ENCODE measurements around the gene KIAA1217.

Gene KIAA1217

DNA sequence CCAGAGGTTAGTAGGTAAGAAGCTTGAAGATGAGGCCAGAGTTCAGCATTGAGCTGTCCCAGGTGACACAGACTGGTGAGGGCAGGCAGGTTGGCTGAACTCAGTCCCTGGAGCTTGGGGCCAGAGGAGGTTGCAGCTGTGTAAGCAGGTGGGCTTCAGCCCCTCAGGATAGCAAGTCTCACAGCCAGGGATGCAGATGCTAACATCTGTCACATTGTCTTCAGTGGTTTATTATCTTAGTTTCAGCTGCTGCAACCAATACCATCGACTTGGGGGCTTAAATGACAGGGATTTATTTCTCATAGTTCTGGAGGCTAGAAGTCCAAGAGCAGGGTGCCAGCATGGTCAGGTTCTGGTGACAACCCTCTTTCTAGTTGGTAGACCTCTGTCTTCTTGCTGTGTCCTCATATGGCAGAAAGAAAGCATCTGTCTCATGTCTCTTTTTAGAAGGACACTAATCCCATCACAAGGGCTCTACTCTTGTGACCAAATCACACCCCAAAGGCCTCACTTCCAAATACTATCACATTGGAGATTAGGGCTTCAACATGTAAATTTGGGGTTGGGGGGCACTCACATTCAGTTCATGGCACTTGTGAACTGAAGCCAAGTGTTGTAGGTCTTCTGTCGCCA, 146.2 kb downstream of the KIAA1217 start:
- Histone ChIP-seq H3K4me3 (IDR thresholded peaks at IDR 0.05; ENCODE audit: insufficient read depth, low read depth, low read length) (no peak overlapping the region), H3K36me3 (ENCODE audit: insufficient read depth) (no peaks in the 10 kb centered on the region), H3K4me2 (no peak overlapping the region), H3K79me2 (ENCODE audit: insufficient read depth, low read depth) (no peaks in the 10 kb centered on the region), H3K4me1 (ENCODE audit: low read depth, poor library complexity, severe bottlenecking) (no peaks in the 10 kb centered on the region), H3K9ac (no peak overlapping the region), H2AFZ (ENCODE audit: low read depth) (no peak overlapping the region), H3K27me3 (ENCODE audit: insufficient read depth, low read depth) (no peaks in the 10 kb centered on the region), H4K20me1 (ENCODE audit: insufficient read depth) (no peaks in the 10 kb centered on the region), H3K27ac (no peak overlapping the region)
- no peak for TF ChIP-seq CTCF (conservative IDR thresholded peaks at IDR 0.05; ENCODE audit: low read depth, low read length)

DNA sequence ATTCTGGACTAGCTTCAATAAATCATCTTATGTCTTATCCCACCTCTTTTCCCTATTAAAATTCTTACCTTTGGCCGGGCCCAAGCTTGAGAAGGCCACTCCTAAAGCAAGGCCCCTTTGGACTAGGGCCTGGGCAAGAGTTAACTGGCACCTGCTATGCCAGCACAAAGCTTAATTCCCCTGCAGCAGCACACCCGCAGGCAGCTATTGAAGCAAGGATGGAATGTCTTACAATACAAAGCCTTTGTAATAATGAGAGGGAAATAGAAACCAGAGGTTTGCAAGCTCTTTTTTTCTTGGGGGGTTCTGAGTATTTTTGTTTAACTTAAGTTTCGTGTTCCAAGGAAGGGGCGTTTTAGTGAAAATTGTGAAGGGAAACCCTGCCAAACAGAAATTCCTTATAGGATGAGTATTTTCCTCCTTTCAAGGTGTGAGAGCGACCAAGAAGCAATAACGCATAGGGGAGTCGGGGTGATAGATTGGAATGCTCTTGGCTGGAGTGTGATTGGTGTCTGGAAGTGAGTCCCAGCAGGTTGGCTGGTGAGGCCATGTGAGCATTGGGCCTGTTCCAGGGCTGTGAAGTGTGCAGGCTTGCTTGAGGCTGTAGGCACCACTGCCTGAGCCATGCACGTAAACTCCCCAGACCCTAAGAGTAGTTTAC, 148.5 kb downstream of the KIAA1217 start:
- H3K79me2 ChIP-seq (ENCODE audit: insufficient read depth, low read depth), result no peaks in the 10 kb centered on the region
- H3K27ac ChIP-seq, result no peak overlapping the region
- no peak overlapping the region for H3K4me2 ChIP-seq
- H3K36me3 ChIP-seq (ENCODE audit: insufficient read depth), result no peaks in the 10 kb centered on the region
- no peak overlapping the region for H2AFZ ChIP-seq (ENCODE audit: low read depth)
- no peak for TF ChIP-seq CTCF (conservative IDR thresholded peaks at IDR 0.05; ENCODE audit: low read depth, low read length)
- H3K4me1 ChIP-seq (ENCODE audit: low read depth, poor library complexity, severe bottlenecking), result no peaks in the 10 kb centered on the region
- no peak overlapping the region for H3K4me3 ChIP-seq (IDR thresholded peaks at IDR 0.05; ENCODE audit: insufficient read depth, low read depth, low read length)
- no peaks in the 10 kb centered on the region for H4K20me1 ChIP-seq (ENCODE audit: insufficient read depth)
- H3K27me3 ChIP-seq (ENCODE audit: insufficient read depth, low read depth), result no peaks in the 10 kb centered on the region
- no peak overlapping the region for H3K9ac ChIP-seq

GRCh38 chr10:24358022-24358421, 149.1 kb downstream of the KIAA1217 start:
- no peaks in the 10 kb centered on the region for H3K27me3 ChIP-seq (ENCODE audit: insufficient read depth, low read depth)
- TF ChIP-seq CTCF (conservative IDR thresholded peaks at IDR 0.05; ENCODE audit: low read depth, low read length), result no peak
- no peaks in the 10 kb centered on the region for H3K36me3 ChIP-seq (ENCODE audit: insufficient read depth)
- H3K79me2 ChIP-seq (ENCODE audit: insufficient read depth, low read depth), result no peaks in the 10 kb centered on the region
- no peak overlapping the region for H2AFZ ChIP-seq (ENCODE audit: low read depth)
- no peak overlapping the region for H3K9ac ChIP-seq
- no peaks in the 10 kb centered on the region for H3K4me1 ChIP-seq (ENCODE audit: low read depth, poor library complexity, severe bottlenecking)
- no peaks in the 10 kb centered on the region for H4K20me1 ChIP-seq (ENCODE audit: insufficient read depth)
- H3K4me3 ChIP-seq (IDR thresholded peaks at IDR 0.05; ENCODE audit: insufficient read depth, low read depth, low read length), result no peak overlapping the region
- no peak overlapping the region for H3K27ac ChIP-seq
- no peak overlapping the region for H3K4me2 ChIP-seq

DNA sequence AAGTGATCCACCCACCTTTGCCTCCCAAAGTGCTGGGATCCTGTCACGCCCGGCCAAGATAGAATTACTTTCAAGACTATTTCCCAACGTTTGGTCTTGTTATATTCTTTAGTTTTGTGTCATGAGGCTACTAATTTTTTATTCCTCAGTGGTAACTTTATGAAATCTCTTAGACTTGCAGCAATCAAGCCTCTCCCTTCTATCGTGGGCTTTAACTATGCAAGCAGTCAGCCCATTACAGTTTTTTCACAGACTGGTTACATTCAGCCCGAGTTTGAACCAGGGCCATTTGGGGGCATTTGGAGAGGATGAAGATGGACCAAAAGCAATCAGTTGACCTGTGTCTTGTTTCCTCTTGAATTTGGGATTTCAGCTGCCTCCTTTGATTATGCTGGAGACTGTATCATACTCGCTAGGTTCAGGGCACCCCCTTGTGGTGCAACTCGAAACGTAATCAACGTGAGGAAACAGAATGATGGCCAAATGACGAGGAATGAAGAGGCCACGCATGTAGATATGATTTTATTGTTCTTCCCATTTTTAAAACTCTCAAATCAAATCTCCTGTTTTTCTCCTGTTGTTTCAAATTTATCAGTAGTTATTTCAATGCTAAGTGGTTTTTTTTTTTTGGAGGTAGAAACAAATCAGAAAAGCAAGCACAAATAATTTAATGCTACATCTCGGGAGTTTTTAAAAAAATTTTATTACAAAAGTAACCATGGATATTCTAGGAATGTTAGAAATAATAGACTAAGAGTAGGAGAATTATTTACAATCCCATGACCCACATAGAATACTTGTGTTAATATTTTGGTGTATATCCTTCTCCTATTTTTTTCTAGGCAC, 151.6 kb downstream of the KIAA1217 start:
- Histone ChIP-seq H3K79me2 (ENCODE audit: insufficient read depth, low read depth) (no peaks in the 10 kb centered on the region), H3K9ac (no peak overlapping the region), H3K27ac (no peak overlapping the region), H3K4me1 (ENCODE audit: low read depth, poor library complexity, severe bottlenecking) (no peaks in the 10 kb centered on the region), H3K27me3 (ENCODE audit: insufficient read depth, low read depth) (no peaks in the 10 kb centered on the region), H3K4me2 (no peak overlapping the region), H4K20me1 (ENCODE audit: insufficient read depth) (no peaks in the 10 kb centered on the region), H2AFZ (ENCODE audit: low read depth) (no peak overlapping the region), H3K36me3 (ENCODE audit: insufficient read depth) (no peaks in the 10 kb centered on the region), H3K4me3 (IDR thresholded peaks at IDR 0.05; ENCODE audit: insufficient read depth, low read depth, low read length) (no peak overlapping the region)
- peak; percentile 33; the same call in 1 of the 2 replicates for TF ChIP-seq CTCF (conservative IDR thresholded peaks at IDR 0.05; ENCODE audit: low read depth, low read length)

Measured in KMS-11 (cell line).